ENCODE results near the gene EFHB.

- TF ChIP-seq CTCF (IDR thresholded peaks at IDR 0.05; ENCODE audit: insufficient read depth, low read depth, low read length) (no peak), EZH2 (IDR thresholded peaks at IDR 0.05; ENCODE audit: insufficient read depth, low read length) (no peak)
Measured at GRCh38 chr3:19948226-19948591, 14.2 kb upstream of the EFHB start.
